Mesodermal cell (in vitro differentiated cells): ENCODE results near the gene PHKA1.
"Not testable (repeated sequence)": the region's sequence is repeated elsewhere in the genome, so short reads cannot be mapped to it uniquely, and the experiment has no call there.

Experiments used
- H3K27ac ChIP-seq: 2 replicates; pipeline ENCODE4 v1.7.0; 2013; ENCODE audit warnings: mild to moderate bottlenecking, low read depth, low read length, moderate library complexity; ENCODE audit not compliant: severe bottlenecking
- H3K36me3 ChIP-seq: 2 replicates; pipeline ENCODE4 v1.7.1; 2013; ENCODE audit warnings: mild to moderate bottlenecking, low read length, moderate library complexity; ENCODE audit not compliant: control insufficient read depth, insufficient read depth
- H3K4me1 ChIP-seq: one replicate; pipeline ENCODE4 v1.7.1; 2013; ENCODE audit warnings: mild to moderate bottlenecking, low read length; ENCODE audit not compliant: insufficient read depth, control insufficient read depth, poor library complexity, severe bottlenecking
- H3K4me3 ChIP-seq: 2 replicates; pipeline ENCODE4 v1.7.0; 2013; ENCODE audit warnings: low read length, control low read depth, mild to moderate bottlenecking; ENCODE audit not compliant: insufficient read depth, poor library complexity, severe bottlenecking; ENCODE audit errors: extremely low read depth
- H3K9me3 ChIP-seq: 2 replicates; pipeline ENCODE4 v1.7.1; 2013; ENCODE audit warnings: mild to moderate bottlenecking, low read length, moderate library complexity; ENCODE audit not compliant: control insufficient read depth
- WGBS, 2 experiments: methylation state at CpG; one replicate each; pipeline ENCODE4 v1.1.5; 2013; ENCODE audit warnings: missing lambda C conversion rate in 2 of 2; ENCODE audit not compliant: insufficient coverage in 2 of 2; 5-methylcytosine and 5-hydroxymethylcytosine counted together

PHKA1 gene

GRCh38 chrX:72712094-72712755, 1.9 kb downstream of the PHKA1 start:
- Histone ChIP-seq H3K9me3 (no peaks in the 10 kb centered on the region), H3K4me3 (no peak overlapping the region), H3K4me1 (peaks cover 2% of the 10 kb centered on the region), H3K36me3 (no peaks in the 10 kb centered on the region), H3K27ac (no peak overlapping the region)
- no CpG with 5 or more reads among the region's 2 CpGs for WGBS, 2 experiments

GRCh38 chrX:72705814-72706213, 8.3 kb downstream of the PHKA1 start:
- Histone ChIP-seq H3K9me3 (no peaks in the 10 kb centered on the region), H3K4me1 (no peaks in the 10 kb centered on the region), H3K27ac (no peak overlapping the region), H3K4me3 (no peak overlapping the region), H3K36me3 (no peaks in the 10 kb centered on the region)
- WGBS, 2 experiments: no CpG with 5 or more reads among the region's 1 CpG

DNA sequence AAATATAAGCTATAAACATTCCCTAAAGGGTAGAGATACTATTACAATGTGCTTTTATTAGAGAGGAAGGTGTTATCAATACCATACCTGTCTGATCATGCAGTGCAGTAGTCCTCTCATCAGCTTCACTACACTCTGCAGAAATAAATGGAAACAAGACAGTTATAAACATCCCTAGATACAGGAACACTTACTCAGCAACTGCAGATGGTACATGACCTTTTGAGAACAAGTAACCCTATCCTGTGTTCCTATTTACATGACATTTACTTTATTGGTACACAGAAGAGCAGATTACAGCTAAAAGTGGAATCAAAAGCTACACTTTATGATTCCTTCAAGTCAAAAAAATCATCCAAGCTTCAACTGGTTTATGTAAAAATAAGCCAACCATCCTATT, 9.0 kb downstream of the PHKA1 start:
- Histone ChIP-seq H3K4me1 (no peaks in the 10 kb centered on the region), H3K36me3 (no peaks in the 10 kb centered on the region), H3K27ac (no peak overlapping the region), H3K9me3 (no peaks in the 10 kb centered on the region), H3K4me3 (no peak overlapping the region)

GRCh38 chrX:72694170-72694569, 19.9 kb downstream of the PHKA1 start:
- no peaks in the 10 kb centered on the region for H3K9me3 ChIP-seq
- H3K4me1 ChIP-seq: no peaks in the 10 kb centered on the region
- WGBS, 2 experiments: 78% methylated on average over 2 of the region's 2 CpGs; no CpG with 5 or more reads in 1 of the 2 experiments
- H3K36me3 ChIP-seq: no peaks in the 10 kb centered on the region
- no peak overlapping the region for H3K27ac ChIP-seq
- no peak overlapping the region for H3K4me3 ChIP-seq

DNA sequence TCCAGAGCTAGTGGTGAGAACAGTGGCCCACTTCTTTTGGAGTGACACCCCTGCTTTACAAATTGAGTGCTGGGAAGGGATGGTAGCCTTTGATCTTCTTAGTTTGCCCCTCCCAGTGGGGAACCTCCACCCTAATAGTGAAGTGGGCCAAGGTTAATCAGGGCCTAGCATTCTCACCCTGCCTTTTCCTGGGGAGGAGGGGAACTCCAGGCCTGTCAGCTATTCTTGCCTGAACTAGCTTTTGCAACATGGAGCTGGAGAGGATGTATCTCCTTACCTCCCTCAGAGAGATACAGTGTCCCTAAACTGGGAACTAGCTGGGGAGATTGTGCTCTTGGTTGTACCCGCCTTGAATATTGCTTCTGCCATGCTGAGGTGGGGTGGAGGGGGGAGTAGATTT, 20.6 kb downstream of the PHKA1 start:
- Histone ChIP-seq H3K4me3 (no peak overlapping the region), H3K27ac (no peak overlapping the region), H3K36me3 (no peaks in the 10 kb centered on the region), H3K9me3 (no peaks in the 10 kb centered on the region), H3K4me1 (no peaks in the 10 kb centered on the region)
- no CpG with 5 or more reads among the region's 1 CpG for WGBS, 2 experiments

DNA sequence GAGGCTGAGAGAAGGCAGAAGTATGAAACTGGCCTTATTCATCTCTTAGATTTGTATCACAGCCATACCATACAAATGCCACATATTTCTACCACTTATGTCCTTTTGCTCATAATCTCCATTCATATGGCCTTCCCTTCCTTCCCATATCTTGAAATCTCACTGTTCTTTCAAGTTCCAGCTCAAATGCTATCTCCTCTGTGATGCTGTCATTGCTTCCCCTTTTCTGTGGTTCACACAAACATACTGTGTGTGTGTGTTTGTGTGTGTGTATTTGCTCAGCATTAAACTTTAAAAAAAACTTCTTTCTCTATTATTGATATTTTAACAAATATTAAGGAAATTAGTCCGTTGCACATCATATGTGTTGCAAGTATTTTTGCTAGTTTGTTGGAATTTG, 26.7 kb downstream of the PHKA1 start:
- no peaks in the 10 kb centered on the region for H3K9me3 ChIP-seq
- no CpG with 5 or more reads among the region's 1 CpG for WGBS, 2 experiments

GRCh38 chrX:72685810-72686456, 28.2 kb downstream of the PHKA1 start:
- Histone ChIP-seq H3K4me3 (no peak overlapping the region), H3K36me3 (no peaks in the 10 kb centered on the region), H3K9me3 (no peaks in the 10 kb centered on the region), H3K4me1 (no peaks in the 10 kb centered on the region), H3K27ac (no peak overlapping the region)
- 100% methylated on average over 1 of the region's 4 CpGs; no CpG with 5 or more reads in 1 of the 2 experiments for WGBS, 2 experiments

More for the DNA sequence above, 26.7 kb downstream of the PHKA1 start:
- no peak overlapping the region for H3K4me3 ChIP-seq
- no peaks in the 10 kb centered on the region for H3K36me3 ChIP-seq
- H3K4me1 ChIP-seq: no peaks in the 10 kb centered on the region
- no peak overlapping the region for H3K27ac ChIP-seq

GRCh38 chrX:72685018-72685417, 29.1 kb downstream of the PHKA1 start:
- H3K9me3 ChIP-seq: no peaks in the 10 kb centered on the region
- no peak overlapping the region for H3K4me3 ChIP-seq
- H3K27ac ChIP-seq: no peak overlapping the region
- WGBS, 2 experiments: no CpG with 5 or more reads among the region's 1 CpG
- H3K4me1 ChIP-seq: no peaks in the 10 kb centered on the region
- no peaks in the 10 kb centered on the region for H3K36me3 ChIP-seq

DNA sequence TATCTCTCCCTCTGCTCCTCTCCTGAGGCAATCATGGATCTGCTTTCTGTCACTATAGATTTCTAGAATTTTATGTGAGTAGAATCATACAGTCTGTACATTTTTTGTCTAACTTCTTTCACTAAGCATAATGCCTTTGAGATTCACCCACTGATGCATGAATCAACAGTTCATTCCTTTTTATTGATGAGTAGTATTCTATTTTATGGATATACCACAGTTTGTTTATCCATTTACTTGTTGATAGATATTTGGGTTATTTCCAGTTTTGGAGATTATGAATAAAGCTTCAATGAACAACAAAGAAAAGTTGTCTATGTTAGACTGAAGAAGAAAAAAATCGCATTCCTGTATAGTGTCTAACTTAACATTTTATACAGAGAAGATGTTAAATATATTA, 30.5 kb downstream of the PHKA1 start:
- Histone ChIP-seq H3K4me1 (no peaks in the 10 kb centered on the region), H3K4me3 (no peak overlapping the region), H3K36me3 (no peaks in the 10 kb centered on the region), H3K27ac (no peak overlapping the region), H3K9me3 (no peaks in the 10 kb centered on the region)
- no CpG with 5 or more reads among the region's 1 CpG for WGBS, 2 experiments

DNA sequence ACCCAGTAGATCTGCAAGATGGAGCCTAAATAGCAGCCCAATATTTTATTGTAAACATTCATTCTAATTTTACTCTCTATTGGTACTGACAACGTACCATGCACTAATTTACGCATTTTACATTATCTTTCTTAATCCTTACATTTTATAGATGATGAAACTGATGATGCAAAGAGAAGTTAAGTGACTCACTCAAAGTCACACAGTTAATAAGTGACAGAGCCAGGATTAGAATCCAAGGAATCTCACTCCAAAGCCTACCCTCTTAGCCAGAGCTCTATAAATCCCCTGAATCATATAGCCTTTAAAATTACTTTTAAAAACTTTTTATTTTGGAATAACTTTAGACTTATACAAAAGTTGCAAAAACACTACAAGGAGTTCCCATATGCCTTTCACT, 37.6 kb downstream of the PHKA1 start:
- no peak overlapping the region for H3K27ac ChIP-seq
- no peaks in the 10 kb centered on the region for H3K9me3 ChIP-seq
- no peaks in the 10 kb centered on the region for H3K36me3 ChIP-seq
- no CpG with 5 or more reads among the region's 2 CpGs for WGBS, 2 experiments
- no peaks in the 10 kb centered on the region for H3K4me1 ChIP-seq
- no peak overlapping the region for H3K4me3 ChIP-seq

- not testable (repeated sequence) for H3K27ac ChIP-seq, H3K4me1 ChIP-seq, H3K4me3 ChIP-seq, H3K9me3 ChIP-seq, H3K36me3 ChIP-seq
- WGBS, 2 experiments: no CpG with 5 or more reads among the region's 1 CpG
These were observed 40.2 kb downstream of the PHKA1 start for GRCh38 chrX:72673951-72674350.
